Measurements from ENCODE around the gene ARPC1A. TPM values are rescaled to one million over a fixed set of nuclear protein-coding genes. Genes with fewer than 3 reads are reported as not detected.
A peak's percentile ranks its signal among the peaks of the same experiment; 100 is the strongest.
"Not testable (repeated sequence)": the region's sequence is repeated elsewhere in the genome, so short reads cannot be mapped to it uniquely, and the experiment has no call there.

The ARPC1A gene
- total RNA-seq, 1 donor from 2014 or later: 72.4 TPM

- Mint-ChIP-seq H3K36me3 (ENCODE audit: low read depth) (no peaks in the 10 kb centered on the region), H3K9me3 (peaks cover 3% of the 10 kb centered on the region), H3K4me3 (no peak overlapping the region), H3K4me1 (ENCODE audit: low read depth) (no peaks in the 10 kb centered on the region), H3K27me3 (ENCODE audit: insufficient read depth) (peaks cover 13% of the 10 kb centered on the region), H3K27ac (no peak overlapping the region)
- intact Hi-C loops (cut with micrococcal nuclease): no loop called here
- no peak for DNase-seq (ENCODE audit: low spot score)
These were observed 20.0 kb upstream of the ARPC1A start for GRCh38 chr7:99305473-99306260.

- peaks cover 3% of the 10 kb centered on the region for H3K9me3 Mint-ChIP-seq
- no peak overlapping the region for H3K27ac Mint-ChIP-seq
- peaks cover 23% of the 10 kb centered on the region for H3K27me3 Mint-ChIP-seq (ENCODE audit: insufficient read depth)
- no peaks in the 10 kb centered on the region for H3K36me3 Mint-ChIP-seq (ENCODE audit: low read depth)
- H3K4me1 Mint-ChIP-seq (ENCODE audit: low read depth): peaks cover 8% of the 10 kb centered on the region
- H3K4me3 Mint-ChIP-seq: no peak overlapping the region
- intact Hi-C loops (cut with micrococcal nuclease): no loop called here
- DNase-seq (ENCODE audit: low spot score): no peak
These were observed 17.1 kb upstream of the ARPC1A start for GRCh38 chr7:99308461-99309074.

GRCh38 chr7:99309111-99309510, 16.6 kb upstream of the ARPC1A start:
- Mint-ChIP-seq H3K36me3 (ENCODE audit: low read depth) (no peaks in the 10 kb centered on the region), H3K9me3 (peaks cover 3% of the 10 kb centered on the region), H3K4me3 (no peak overlapping the region), H3K27me3 (ENCODE audit: insufficient read depth) (peaks cover 21% of the 10 kb centered on the region), H3K27ac (no peak overlapping the region), H3K4me1 (ENCODE audit: low read depth) (peaks cover 14% of the 10 kb centered on the region)
- intact Hi-C loops (cut with micrococcal nuclease): no loop called here
- DNase-seq (ENCODE audit: low spot score): no peak

DNA sequence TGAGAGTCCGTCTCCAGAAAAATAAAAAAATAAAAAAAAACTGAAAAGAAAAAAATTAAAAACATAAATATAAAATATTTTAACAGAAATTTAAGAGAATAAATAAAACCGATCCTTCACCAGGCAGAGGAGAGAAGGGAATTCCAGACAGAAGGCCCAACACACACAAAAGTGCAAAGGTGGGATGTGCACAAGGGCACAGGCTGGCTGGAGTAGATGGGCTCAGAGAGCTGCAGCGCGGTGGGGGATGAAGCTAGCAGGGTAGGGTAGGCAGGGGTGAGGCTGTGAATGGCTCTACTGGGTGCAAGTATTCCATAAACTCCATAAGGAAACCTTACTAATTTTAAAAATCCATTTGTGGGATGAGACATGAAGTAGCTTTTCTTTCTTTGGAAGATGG, 15.7 kb upstream of the ARPC1A start:
- Mint-ChIP-seq H3K9me3 (peaks cover 3% of the 10 kb centered on the region), H3K27ac (no peak overlapping the region), H3K27me3 (ENCODE audit: insufficient read depth) (peaks cover 21% of the 10 kb centered on the region), H3K4me1 (ENCODE audit: low read depth) (peaks cover 21% of the 10 kb centered on the region), H3K4me3 (no peak overlapping the region), H3K36me3 (ENCODE audit: low read depth) (no peaks in the 10 kb centered on the region)
- DNase-seq (ENCODE audit: low spot score): no peak
- intact Hi-C loops (cut with micrococcal nuclease): no loop called here

- H3K27me3 Mint-ChIP-seq (ENCODE audit: insufficient read depth): peaks cover 21% of the 10 kb centered on the region
- no peak for DNase-seq (ENCODE audit: low spot score)
- no peaks in the 10 kb centered on the region for H3K36me3 Mint-ChIP-seq (ENCODE audit: low read depth)
- intact Hi-C loops (cut with micrococcal nuclease): loop anchor here (2.0 kb wide), 1 partner anchor 167 kb away; the partner anchor contains the start of gene SMURF1
- peaks cover 21% of the 10 kb centered on the region for H3K4me1 Mint-ChIP-seq (ENCODE audit: low read depth)
- H3K4me3 Mint-ChIP-seq: no peak overlapping the region
- peaks cover 3% of the 10 kb centered on the region for H3K9me3 Mint-ChIP-seq
- H3K27ac Mint-ChIP-seq: no peak overlapping the region
These were observed 14.0 kb upstream of the ARPC1A start for GRCh38 chr7:99311702-99312101.

GRCh38 chr7:99312316-99313203, 13.1 kb upstream of the ARPC1A start:
- H3K9me3 Mint-ChIP-seq: peaks cover 3% of the 10 kb centered on the region
- peaks cover 21% of the 10 kb centered on the region for H3K4me1 Mint-ChIP-seq (ENCODE audit: low read depth)
- H3K27ac Mint-ChIP-seq: no peak overlapping the region
- H3K4me3 Mint-ChIP-seq: no peak overlapping the region
- H3K27me3 Mint-ChIP-seq (ENCODE audit: insufficient read depth): peaks cover 21% of the 10 kb centered on the region
- H3K36me3 Mint-ChIP-seq (ENCODE audit: low read depth): no peaks in the 10 kb centered on the region
- intact Hi-C loops (cut with micrococcal nuclease): loop anchor here (1.0 to 2.0 kb wide), 3 partner anchors 14 to 272 kb away; partner anchors contain the start of gene SMURF1
- peak; percentile 53 for DNase-seq (ENCODE audit: low spot score)

- H3K27ac Mint-ChIP-seq: no peak overlapping the region
- H3K36me3 Mint-ChIP-seq (ENCODE audit: low read depth): no peaks in the 10 kb centered on the region
- no peak overlapping the region for H3K4me3 Mint-ChIP-seq
- intact Hi-C loops (cut with micrococcal nuclease): loop anchor here (1.0 to 2.0 kb wide), 3 partner anchors 13 to 273 kb away; partner anchors contain the start of gene SMURF1
- H3K9me3 Mint-ChIP-seq: peaks cover 3% of the 10 kb centered on the region
- H3K4me1 Mint-ChIP-seq (ENCODE audit: low read depth): peaks cover 21% of the 10 kb centered on the region
- no peak for DNase-seq (ENCODE audit: low spot score)
- H3K27me3 Mint-ChIP-seq (ENCODE audit: insufficient read depth): peaks cover 26% of the 10 kb centered on the region
These were observed 12.5 kb upstream of the ARPC1A start for GRCh38 chr7:99313204-99313573.

DNA sequence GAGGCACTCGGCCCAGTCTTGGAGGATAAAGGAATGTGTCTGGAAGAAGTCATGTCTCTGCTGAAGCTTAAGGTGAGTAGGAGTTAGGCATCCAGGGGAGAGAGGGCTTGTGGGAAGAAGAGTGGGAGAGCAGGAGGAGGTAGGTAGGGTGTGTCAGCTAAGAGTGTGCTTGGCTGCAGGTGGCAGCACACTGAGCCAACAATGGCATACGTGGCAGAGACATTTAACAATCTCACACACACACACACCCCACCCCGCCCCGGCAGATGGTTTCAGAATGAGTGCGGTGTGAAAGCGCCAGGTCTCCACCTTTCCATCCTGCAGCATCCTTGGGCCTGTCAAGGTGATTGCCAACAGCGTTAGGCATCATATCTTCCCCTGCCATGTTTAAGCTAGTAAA, 11.2 kb upstream of the ARPC1A start:
- peak; percentile 40 for DNase-seq (ENCODE audit: low spot score)
- Mint-ChIP-seq H3K36me3 (ENCODE audit: low read depth) (no peaks in the 10 kb centered on the region), H3K27ac (peak overlapping the region; percentile 59), H3K27me3 (ENCODE audit: insufficient read depth) (peaks cover 23% of the 10 kb centered on the region), H3K4me3 (no peak overlapping the region), H3K4me1 (ENCODE audit: low read depth) (peaks cover 21% of the 10 kb centered on the region), H3K9me3 (peaks cover 3% of the 10 kb centered on the region)
- intact Hi-C loops (cut with micrococcal nuclease): no loop called here

GRCh38 chr7:99320371-99320770, 5.3 kb upstream of the ARPC1A start:
- intact Hi-C loops (cut with micrococcal nuclease): no loop called here
- Mint-ChIP-seq H3K9me3 (no peaks in the 10 kb centered on the region), H3K27ac (no peak overlapping the region), H3K27me3 (ENCODE audit: insufficient read depth) (peaks cover 15% of the 10 kb centered on the region), H3K36me3 (ENCODE audit: low read depth) (no peaks in the 10 kb centered on the region), H3K4me3 (no peak overlapping the region), H3K4me1 (ENCODE audit: low read depth) (no peaks in the 10 kb centered on the region)
- no peak for DNase-seq (ENCODE audit: low spot score)

- peaks cover 15% of the 10 kb centered on the region for H3K27me3 Mint-ChIP-seq (ENCODE audit: insufficient read depth)
- DNase-seq (ENCODE audit: low spot score); H3K9me3 Mint-ChIP-seq; H3K36me3 Mint-ChIP-seq (ENCODE audit: low read depth); intact Hi-C loops (cut with micrococcal nuclease); H3K4me3 Mint-ChIP-seq; H3K27ac Mint-ChIP-seq: not testable (repeated sequence)
- peaks cover 12% of the 10 kb centered on the region for H3K4me1 Mint-ChIP-seq (ENCODE audit: low read depth)
These were observed 3.0 kb upstream of the ARPC1A start for GRCh38 chr7:99322659-99323058.

DNA sequence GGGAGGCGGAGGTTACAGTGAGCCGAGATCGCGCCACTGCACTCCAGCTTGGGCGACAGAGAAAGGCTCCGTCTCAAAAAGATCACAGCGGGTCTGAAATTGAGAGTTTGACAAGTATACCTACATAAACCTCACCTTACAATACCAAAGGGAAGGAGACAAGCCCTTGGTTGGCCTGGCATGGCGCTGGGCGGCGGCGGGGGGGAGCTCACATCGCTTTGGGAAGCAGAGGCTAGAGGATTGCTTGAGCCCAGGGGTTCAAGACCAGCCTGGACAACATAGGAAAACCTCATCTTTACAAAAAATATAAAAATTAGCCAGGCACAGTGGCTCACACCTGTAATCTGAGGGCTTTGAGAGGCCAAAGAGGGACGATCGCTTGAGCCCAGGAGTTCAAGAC, 1.1 kb upstream of the ARPC1A start:
- Mint-ChIP-seq H3K4me1 (ENCODE audit: low read depth) (peaks cover 25% of the 10 kb centered on the region), H3K9me3 (no peaks in the 10 kb centered on the region), H3K27ac (peak overlapping the region; percentile 48), H3K4me3 (peak overlapping the region; percentile 93), H3K36me3 (ENCODE audit: low read depth) (peaks cover 2% of the 10 kb centered on the region), H3K27me3 (ENCODE audit: insufficient read depth) (peaks cover 7% of the 10 kb centered on the region)
- intact Hi-C loops (cut with micrococcal nuclease): no loop called here
- no peak for DNase-seq (ENCODE audit: low spot score)

DNA sequence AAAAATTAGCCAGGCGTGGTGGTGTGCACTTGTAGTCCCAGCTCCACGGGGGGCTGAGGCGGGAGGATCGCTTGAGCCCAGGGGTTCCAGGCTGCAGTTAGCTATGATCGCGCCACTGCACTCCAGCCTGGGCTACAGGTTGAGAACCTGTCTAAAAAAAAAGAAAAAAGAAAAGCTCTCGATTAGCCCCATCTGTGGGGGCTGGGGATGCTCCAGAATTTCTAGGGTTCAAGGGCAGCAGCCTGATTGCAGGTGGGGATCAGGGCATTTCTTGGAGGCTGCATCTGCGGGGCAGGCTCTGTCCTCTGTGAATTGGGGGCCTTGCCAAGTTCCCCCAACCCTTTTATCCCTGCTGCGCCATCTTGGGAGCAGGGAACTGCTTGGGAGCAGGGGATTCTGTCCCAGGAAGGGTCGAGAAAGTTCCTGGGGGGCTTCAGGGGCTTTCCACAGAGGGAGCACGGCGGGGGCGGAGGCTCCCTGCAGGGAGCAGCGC, 651 bp upstream of the ARPC1A start:
- Mint-ChIP-seq H3K4me3 (peak overlapping the region; percentile 93), H3K27me3 (ENCODE audit: insufficient read depth) (peaks cover 7% of the 10 kb centered on the region), H3K4me1 (ENCODE audit: low read depth) (peaks cover 30% of the 10 kb centered on the region), H3K27ac (peak overlapping the region; percentile 79), H3K9me3 (no peaks in the 10 kb centered on the region), H3K36me3 (ENCODE audit: low read depth) (peaks cover 2% of the 10 kb centered on the region)
- intact Hi-C loops (cut with micrococcal nuclease): loop anchor here (1.0 to 5.0 kb wide), 3 partner anchors 49 to 448 kb away; partner anchors contain the start of genes ARPC1B, SMURF1 and TRRAP
- no peak for DNase-seq (ENCODE audit: low spot score)
